ENCODE measurements around the gene FAAH.

The FAAH gene

GRCh38 chr1:46429436-46429835, 35.3 kb downstream of the FAAH start:
- ChIA-PET CTCF (no interaction called here), POLR2A (no interaction called here)
- TF ChIP-seq ZNF384 (IDR thresholded peaks at IDR 0.05) (no peak), LEF1 (IDR thresholded peaks at IDR 0.05; ENCODE audit: borderline replicate concordance) (no peak)
- no peak for DNase-seq (ENCODE audit: extremely low spot score)

DNA sequence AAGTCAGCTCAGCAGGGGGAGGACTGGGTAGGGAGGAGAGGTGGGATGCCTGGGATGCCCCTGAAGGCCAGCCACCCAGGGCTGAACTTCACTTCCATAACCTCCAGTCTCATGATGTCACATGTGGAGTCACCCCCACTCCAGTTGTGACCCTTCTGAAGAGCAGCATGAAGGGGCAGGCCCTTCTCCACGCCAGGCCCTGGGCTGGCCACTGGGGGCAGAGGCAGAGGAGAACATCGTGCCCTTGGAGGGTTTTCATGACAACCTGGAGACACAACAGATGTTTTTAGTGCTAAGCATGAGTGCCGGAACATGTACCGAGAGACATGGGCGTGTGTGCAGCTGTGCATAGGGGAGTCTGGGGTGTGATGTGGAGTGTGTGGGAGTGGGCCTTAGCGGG, 37.6 kb downstream of the FAAH start:
- TF ChIP-seq FOXK2 (IDR thresholded peaks at IDR 0.05) (no peak), NFRKB (IDR thresholded peaks at IDR 0.05) (no peak), HDGF (IDR thresholded peaks at IDR 0.05; ENCODE audit: borderline replicate concordance) (no peak), PKNOX1 (IDR thresholded peaks at IDR 0.05) (no peak), SUZ12 (IDR thresholded peaks at IDR 0.05) (no peak), TARDBP (IDR thresholded peaks at IDR 0.05) (no peak), ARNT (IDR thresholded peaks at IDR 0.05) (no peak), SP1 (IDR thresholded peaks at IDR 0.05) (no peak), CTBP1 (IDR thresholded peaks at IDR 0.05; ENCODE audit: borderline replicate concordance) (no peak), FOXA1 (IDR thresholded peaks at IDR 0.05) (no peak), L3MBTL2 (conservative IDR thresholded peaks at IDR 0.05) (no peak), ELF4 (IDR thresholded peaks at IDR 0.05) (no peak)
- ChIA-PET POLR2A (interaction anchor here (2.3 kb wide), 1 partner anchor 10 kb away, joined by 13 read pairs; no protein-coding TSS in a partner anchor), CTCF (interaction anchor here (0.9 to 3.4 kb wide), 5 partner anchors 10 to 23 kb away, joined by 3 to 11 read pairs (median 5); no protein-coding TSS in a partner anchor)
- no peak for DNase-seq (ENCODE audit: extremely low spot score)

GRCh38 chr1:46432781-46433327, 38.7 kb downstream of the FAAH start:
- CTCF ChIA-PET, result interaction anchor here (0.7 to 3.4 kb wide), 7 partner anchors 9 to 26 kb away, joined by 3 to 11 read pairs (median 6); no protein-coding TSS in a partner anchor
- no peak for TF ChIP-seq ZNF384 (IDR thresholded peaks at IDR 0.05)
- POLR2A ChIA-PET, result interaction anchor here (2.3 kb wide), 1 partner anchor 9 kb away, joined by 13 read pairs; no protein-coding TSS in a partner anchor
- no peak for DNase-seq (ENCODE audit: extremely low spot score)

GRCh38 chr1:46434358-46434757, 40.2 kb downstream of the FAAH start:
- ChIA-PET POLR2A (no interaction called here), CTCF (interaction anchor here (0.9 to 1.7 kb wide), 2 partner anchors 8 to 12 kb away, joined by 5 to 8 read pairs; no protein-coding TSS in a partner anchor)
- no peak for TF ChIP-seq SP1 (IDR thresholded peaks at IDR 0.05)
- TF ChIP-seq FOXA1 (IDR thresholded peaks at IDR 0.05), result no peak
- TF ChIP-seq TARDBP (IDR thresholded peaks at IDR 0.05), result no peak
- TF ChIP-seq SUZ12 (IDR thresholded peaks at IDR 0.05), result no peak
- no peak for TF ChIP-seq LEF1 (IDR thresholded peaks at IDR 0.05; ENCODE audit: borderline replicate concordance)
- TF ChIP-seq FOXK2 (IDR thresholded peaks at IDR 0.05), result no peak
- no peak for TF ChIP-seq ZNF384 (IDR thresholded peaks at IDR 0.05)
- no peak for TF ChIP-seq HDGF (IDR thresholded peaks at IDR 0.05; ENCODE audit: borderline replicate concordance)
- no peak for TF ChIP-seq ELF4 (IDR thresholded peaks at IDR 0.05)
- TF ChIP-seq ARNT (IDR thresholded peaks at IDR 0.05), result no peak
- no peak for TF ChIP-seq CTBP1 (IDR thresholded peaks at IDR 0.05; ENCODE audit: borderline replicate concordance)
- no peak for DNase-seq (ENCODE audit: extremely low spot score)

DNA sequence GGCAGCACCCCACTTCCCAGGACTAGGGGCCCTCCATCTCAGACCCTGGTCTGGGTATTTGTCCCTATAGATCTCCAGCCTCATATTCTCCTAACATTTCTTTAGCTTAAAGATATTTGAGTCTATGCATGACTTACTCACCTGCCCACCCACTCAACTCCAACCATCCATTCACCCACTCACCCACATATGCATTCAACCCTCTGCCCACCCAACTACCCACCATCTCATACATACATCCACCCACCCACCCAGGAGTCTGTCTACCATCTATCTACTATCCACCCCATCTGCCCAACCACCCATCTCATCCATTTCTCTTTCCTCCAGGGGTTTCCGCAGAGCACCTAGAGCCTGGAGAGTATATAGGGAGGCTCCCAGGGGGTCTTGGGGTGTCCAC, 42.7 kb downstream of the FAAH start:
- ChIA-PET CTCF (interaction anchor here (0.6 kb wide), 1 partner anchor 10 kb away, joined by 3 read pairs; no protein-coding TSS in a partner anchor), POLR2A (no interaction called here)
- no peak for DNase-seq (ENCODE audit: extremely low spot score)
- TF ChIP-seq BHLHE40 (IDR thresholded peaks at IDR 0.05; ENCODE audit: borderline replicate concordance) (no peak), PKNOX1 (IDR thresholded peaks at IDR 0.05) (no peak), SUZ12 (IDR thresholded peaks at IDR 0.05) (no peak), NFRKB (IDR thresholded peaks at IDR 0.05) (no peak), TARDBP (IDR thresholded peaks at IDR 0.05) (no peak), ELF4 (IDR thresholded peaks at IDR 0.05) (no peak), ZNF384 (IDR thresholded peaks at IDR 0.05) (no peak), HDGF (IDR thresholded peaks at IDR 0.05; ENCODE audit: borderline replicate concordance) (no peak), FOXK2 (IDR thresholded peaks at IDR 0.05) (no peak), SP1 (IDR thresholded peaks at IDR 0.05) (no peak), FOXA1 (IDR thresholded peaks at IDR 0.05) (no peak), L3MBTL2 (conservative IDR thresholded peaks at IDR 0.05) (no peak), ARNT (IDR thresholded peaks at IDR 0.05) (no peak), CTBP1 (IDR thresholded peaks at IDR 0.05; ENCODE audit: borderline replicate concordance) (no peak)

- POLR2A ChIA-PET, result no interaction called here
- CTCF ChIA-PET, result no interaction called here
- DNase-seq (ENCODE audit: extremely low spot score), result no peak
- TF ChIP-seq CTBP1 (IDR thresholded peaks at IDR 0.05; ENCODE audit: borderline replicate concordance) (no peak), TARDBP (IDR thresholded peaks at IDR 0.05) (no peak), NFRKB (IDR thresholded peaks at IDR 0.05) (no peak), SUZ12 (IDR thresholded peaks at IDR 0.05) (no peak), SP1 (IDR thresholded peaks at IDR 0.05) (no peak), PKNOX1 (IDR thresholded peaks at IDR 0.05) (no peak), ZNF384 (IDR thresholded peaks at IDR 0.05) (no peak), HDGF (IDR thresholded peaks at IDR 0.05; ENCODE audit: borderline replicate concordance) (no peak), ARNT (IDR thresholded peaks at IDR 0.05) (no peak), ELF4 (IDR thresholded peaks at IDR 0.05) (no peak), FOXK2 (IDR thresholded peaks at IDR 0.05) (no peak), FOXM1 (IDR thresholded peaks at IDR 0.05; ENCODE audit: borderline replicate concordance) (no peak), FOXA1 (IDR thresholded peaks at IDR 0.05) (no peak), L3MBTL2 (conservative IDR thresholded peaks at IDR 0.05) (no peak), BHLHE40 (IDR thresholded peaks at IDR 0.05; ENCODE audit: borderline replicate concordance) (no peak)
These were observed 43.6 kb downstream of the FAAH start for GRCh38 chr1:46437723-46438122.
